H1 (cell line): ENCODE measurements around the gene MAGI2.

Experiments used
- ATF2 ChIP-seq: IDR thresholded peaks from 2 replicates; pipeline ENCODE4 v1.6.1; 2012; ENCODE audit warnings: low read length, inconsistent platforms
- CEBPB ChIP-seq: IDR thresholded peaks from 2 replicates; pipeline ENCODE4 v1.6.1; 2012; ENCODE audit warnings: low read depth, low read length
- CREB1 ChIP-seq: IDR thresholded peaks from 2 replicates; pipeline ENCODE4 v1.6.1; 2012; ENCODE audit warnings: inconsistent platforms
- EZH2 ChIP-seq: fragments of 200-600 bp; sonication (generic); IDR thresholded peaks from 2 replicates; pipeline ENCODE4 v1.7.1; 2012; ENCODE audit warnings: low read depth, mild to moderate bottlenecking, moderate library complexity, low read length, inconsistent platforms; ENCODE audit not compliant: severe bottlenecking
- MAFK ChIP-seq: IDR thresholded peaks from 2 replicates; pipeline ENCODE4 v1.6.1; 2012; ENCODE audit warnings: low read depth, mild to moderate bottlenecking, improper control_type of control experiment, low read length
- POLR2A ChIP-seq, 2 experiments: IDR thresholded peaks; 1 replicate in 1 of 2; 2 replicates in 1 of 2; pipeline ENCODE4 v1.6.1; 2011; ENCODE audit warnings: low read depth in 2 of 2, low read length in 2 of 2, mild to moderate bottlenecking in 2 of 2; ENCODE audit errors: control extremely low read depth in 1 of 2
- RFX5 ChIP-seq: IDR thresholded peaks from 2 replicates; pipeline ENCODE4 v1.6.1; 2011; ENCODE audit warnings: low read depth, low read length, improper control_type of control experiment, borderline replicate concordance
- SP4 ChIP-seq: IDR thresholded peaks from 2 replicates; pipeline ENCODE4 v1.6.1; 2012; ENCODE audit warnings: low read length, inconsistent platforms
- TBP ChIP-seq: IDR thresholded peaks from 2 replicates; pipeline ENCODE4 v1.6.1; 2011; ENCODE audit warnings: low read depth, low read length, improper control_type of control experiment
- YY1 ChIP-seq: IDR thresholded peaks from 2 replicates; pipeline ENCODE4 v1.6.1; 2011; ENCODE audit warnings: low read depth, mild to moderate bottlenecking, low read length
- TF ChIP-seq, protein P1 (sequence below), 3 experiments: IDR thresholded peaks; 1 replicate in 2 of 3; 2 replicates in 1 of 3; pipeline versions ENCODE4 v1.5.1 to v1.6.1; 2011; ENCODE audit warnings: low read length in 3 of 3, mild to moderate bottlenecking in 3 of 3, inconsistent platforms in 2 of 3, low read depth in 1 of 3, moderate library complexity in 1 of 3; ENCODE audit not compliant: insufficient read depth in 1 of 3; ENCODE audit errors: control extremely low read depth in 1 of 3

DNA sequence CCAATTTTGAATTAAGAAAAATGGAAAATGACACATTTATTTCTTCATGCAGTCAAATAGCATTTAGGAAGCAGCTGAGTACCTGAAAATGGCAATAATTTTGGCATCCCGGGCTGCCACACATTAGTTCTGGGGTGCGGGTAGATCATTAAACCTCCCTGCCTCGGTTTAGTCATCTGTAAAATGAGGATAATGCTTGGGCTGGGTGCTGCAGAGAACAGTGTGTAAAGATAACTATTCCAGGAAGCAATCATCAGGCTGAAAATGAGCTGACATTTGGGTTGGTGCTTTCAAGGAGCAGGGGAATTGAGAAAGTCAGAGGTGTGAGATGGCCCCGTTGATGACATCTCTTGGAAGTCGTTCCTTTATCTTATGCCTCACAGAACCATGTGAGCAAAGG, 887.7 kb downstream of the MAGI2 start:
- TF ChIP-seq ATF2 (no peak), POLR2A (IDR thresholded peaks at IDR 0.05; ENCODE audit: control extremely low read depth in 1 of 2, low read depth in 2 of 2, low read length in 2 of 2) (no peak), CREB1 (no peak), TBP (no peak), YY1 (no peak), CEBPB (no peak), SP4 (no peak), RFX5 (no peak), MAFK (no peak), EZH2 (no peak)
- TF ChIP-seq, protein P1, sequence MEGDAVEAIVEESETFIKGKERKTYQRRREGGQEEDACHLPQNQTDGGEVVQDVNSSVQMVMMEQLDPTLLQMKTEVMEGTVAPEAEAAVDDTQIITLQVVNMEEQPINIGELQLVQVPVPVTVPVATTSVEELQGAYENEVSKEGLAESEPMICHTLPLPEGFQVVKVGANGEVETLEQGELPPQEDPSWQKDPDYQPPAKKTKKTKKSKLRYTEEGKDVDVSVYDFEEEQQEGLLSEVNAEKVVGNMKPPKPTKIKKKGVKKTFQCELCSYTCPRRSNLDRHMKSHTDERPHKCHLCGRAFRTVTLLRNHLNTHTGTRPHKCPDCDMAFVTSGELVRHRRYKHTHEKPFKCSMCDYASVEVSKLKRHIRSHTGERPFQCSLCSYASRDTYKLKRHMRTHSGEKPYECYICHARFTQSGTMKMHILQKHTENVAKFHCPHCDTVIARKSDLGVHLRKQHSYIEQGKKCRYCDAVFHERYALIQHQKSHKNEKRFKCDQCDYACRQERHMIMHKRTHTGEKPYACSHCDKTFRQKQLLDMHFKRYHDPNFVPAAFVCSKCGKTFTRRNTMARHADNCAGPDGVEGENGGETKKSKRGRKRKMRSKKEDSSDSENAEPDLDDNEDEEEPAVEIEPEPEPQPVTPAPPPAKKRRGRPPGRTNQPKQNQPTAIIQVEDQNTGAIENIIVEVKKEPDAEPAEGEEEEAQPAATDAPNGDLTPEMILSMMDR (IDR thresholded peaks at IDR 0.05; ENCODE audit: control extremely low read depth in 1 of 3, insufficient read depth in 1 of 3, low read depth in 1 of 3, low read length in 3 of 3) = no peak
